Measurements from ENCODE around the gene SPECC1L. TPM values are rescaled to one million over a fixed set of nuclear protein-coding genes. Genes with fewer than 3 reads are reported as not detected.
A peak's percentile ranks its signal among the peaks of the same experiment; 100 is the strongest.
"Not testable (repeated sequence)": the region's sequence is repeated elsewhere in the genome, so short reads cannot be mapped to it uniquely, and the experiment has no call there.

The SPECC1L gene
- total RNA-seq, 4 donors from 2014 or later: 18.2 to 114 (median 55.3) TPM

- no peaks in the 10 kb centered on the region for H3K27me3 ChIP-seq
- H3K9me3 ChIP-seq: no peaks in the 10 kb centered on the region
- no peak for DNase-seq
- H3K27ac ChIP-seq: peak overlapping the region; percentile 37 to 69
- H3K36me3 ChIP-seq: no peaks in the 10 kb centered on the region
- intact Hi-C loops (cut with DNase I; ENCODE audit: low total_unique reads): no loop called here
- TF ChIP-seq POLR2A (IDR thresholded peaks at IDR 0.05): no peak
- TF ChIP-seq CTCF (IDR thresholded peaks at IDR 0.05): no peak
- H3K4me3 ChIP-seq: no peak overlapping the region
- H3K4me1 ChIP-seq: peaks cover 0 to 7% of the 10 kb centered on the region in 2 donors
These were observed 32.4 kb downstream of the SPECC1L start for GRCh38 chr22:24303007-24303406.

GRCh38 chr22:24304062-24304675 lies 33.5 kb downstream of the SPECC1L start:
- H3K4me1 ChIP-seq: peaks cover 0 to 7% of the 10 kb centered on the region in 2 donors
- intact Hi-C loops (cut with DNase I; ENCODE audit: low total_unique reads): no loop called here

GRCh38 chr22:24305260-24305692 lies 34.6 kb downstream of the SPECC1L start:
- Histone ChIP-seq H3K9me3 (no peaks in the 10 kb centered on the region), H3K27ac (no peak overlapping the region), H3K4me1 (peaks cover 0 to 7% of the 10 kb centered on the region in 2 donors), H3K27me3 (no peaks in the 10 kb centered on the region), H3K4me3 (no peak overlapping the region), H3K36me3 (no peaks in the 10 kb centered on the region)
- DNase-seq: no peak
- no peak for TF ChIP-seq CTCF (IDR thresholded peaks at IDR 0.05)
- TF ChIP-seq POLR2A (IDR thresholded peaks at IDR 0.05): no peak
- intact Hi-C loops (cut with DNase I; ENCODE audit: low total_unique reads): no loop called here

More at GRCh38 chr22:24304062-24304675, 33.5 kb downstream of the SPECC1L start:
- Histone ChIP-seq H3K27me3 (no peaks in the 10 kb centered on the region), H3K36me3 (no peaks in the 10 kb centered on the region), H3K4me3 (no peak overlapping the region), H3K27ac (no peak overlapping the region), H3K9me3 (no peaks in the 10 kb centered on the region)
- TF ChIP-seq POLR2A (IDR thresholded peaks at IDR 0.05) (no peak), CTCF (IDR thresholded peaks at IDR 0.05) (no peak)
- DNase-seq: no peak

- H3K4me1 ChIP-seq: no peaks in the 10 kb centered on the region
- H3K9me3 ChIP-seq: no peaks in the 10 kb centered on the region
- H3K27me3 ChIP-seq: no peaks in the 10 kb centered on the region
- no peaks in the 10 kb centered on the region for H3K36me3 ChIP-seq
- TF ChIP-seq CTCF (IDR thresholded peaks at IDR 0.05) (no peak), POLR2A (IDR thresholded peaks at IDR 0.05) (no peak)
- no peak overlapping the region for H3K4me3 ChIP-seq
- DNase-seq: no peak
- no peak overlapping the region for H3K27ac ChIP-seq
- intact Hi-C loops (cut with DNase I; ENCODE audit: low total_unique reads): no loop called here
These were observed 40.3 kb downstream of the SPECC1L start for GRCh38 chr22:24310969-24311368.

- no peak for TF ChIP-seq POLR2A (IDR thresholded peaks at IDR 0.05)
- no peak for TF ChIP-seq CTCF (IDR thresholded peaks at IDR 0.05)
- DNase-seq: no peak
- no peak overlapping the region for H3K4me3 ChIP-seq
- no peaks in the 10 kb centered on the region for H3K27me3 ChIP-seq
- no peaks in the 10 kb centered on the region for H3K4me1 ChIP-seq
- intact Hi-C loops (cut with DNase I; ENCODE audit: low total_unique reads): no loop called here
- no peaks in the 10 kb centered on the region for H3K36me3 ChIP-seq
- no peak overlapping the region for H3K27ac ChIP-seq
- H3K9me3 ChIP-seq: no peaks in the 10 kb centered on the region
These were observed 44.8 kb downstream of the SPECC1L start for GRCh38 chr22:24315367-24315966.

- intact Hi-C loops (cut with DNase I; ENCODE audit: low total_unique reads); H3K9me3 ChIP-seq; H3K36me3 ChIP-seq; DNase-seq; H3K27me3 ChIP-seq; H3K4me3 ChIP-seq; H3K27ac ChIP-seq; H3K4me1 ChIP-seq: not testable (repeated sequence)
These were observed 45.6 kb downstream of the SPECC1L start for GRCh38 chr22:24316264-24316663.

- H3K4me3 ChIP-seq; H3K9me3 ChIP-seq; H3K36me3 ChIP-seq; H3K4me1 ChIP-seq; intact Hi-C loops (cut with DNase I; ENCODE audit: low total_unique reads); DNase-seq; H3K27me3 ChIP-seq; H3K27ac ChIP-seq: not testable (repeated sequence)
These were observed 46.9 kb downstream of the SPECC1L start for GRCh38 chr22:24317511-24317910.

Data from uterus (tissue), 4 donors.